GM10266 (cell line): ENCODE measurements around the gene CDC37L1.

Experiments
- DNase-seq: peaks from one replicate; pipeline ENCODE4 v3.0.0; 2012; ENCODE audit errors: extremely low spot score
- TF ChIP-seq, protein P1 (sequence below): IDR thresholded peaks from 2 replicates; pipeline ENCODE4 v1.5.1; 2012; ENCODE audit warnings: mild to moderate bottlenecking, low read depth; ENCODE audit not compliant: control insufficient read depth, insufficient read depth; ENCODE audit errors: missing control alignments

Gene CDC37L1

DNA sequence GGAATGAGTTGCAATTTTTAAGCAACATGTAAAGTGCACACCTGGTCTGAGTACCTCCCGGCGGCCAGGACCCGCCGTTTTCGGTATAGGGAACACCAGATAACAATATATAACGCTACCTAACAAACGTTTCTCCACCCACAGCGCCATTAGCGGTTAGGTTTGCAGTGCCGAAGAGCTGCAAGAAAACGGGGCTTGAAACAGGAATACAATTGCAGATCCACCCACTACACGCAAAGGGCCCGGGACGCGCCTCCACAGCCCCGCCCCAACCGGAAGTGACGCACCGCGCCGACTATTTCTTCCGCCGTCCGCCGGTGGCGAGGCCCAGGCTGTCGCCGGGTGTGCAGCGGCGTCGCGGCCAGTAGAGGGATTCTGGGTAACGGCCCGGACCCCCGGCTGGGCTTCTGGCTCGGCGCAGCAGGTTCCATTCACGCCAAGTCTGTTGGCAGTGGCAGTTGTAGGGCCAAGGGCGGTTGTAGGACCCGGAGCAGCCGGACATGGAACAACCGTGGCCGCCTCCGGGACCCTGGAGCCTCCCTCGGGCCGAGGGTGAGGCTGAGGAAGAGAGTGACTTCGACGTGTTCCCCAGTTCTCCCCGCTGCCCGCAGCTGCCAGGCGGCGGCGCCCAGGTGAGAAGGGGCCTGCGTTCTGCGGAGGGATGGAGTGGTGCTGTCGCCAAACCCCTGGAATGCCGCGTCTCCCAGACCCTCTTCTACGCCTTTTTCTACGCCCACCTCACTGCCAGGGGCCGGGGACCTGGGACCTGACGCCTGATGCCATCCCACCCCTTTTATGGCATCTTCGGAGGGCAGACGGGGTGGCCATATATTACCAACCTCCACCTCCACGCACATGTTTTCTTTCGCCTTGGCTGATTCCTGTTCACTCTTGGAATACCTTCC is at the start of gene CDC37L1:
TSS of gene CDC37L1 (plus strand) at position 302 of the 905 bp plus-strand sequence. CDS start at position 501, 199 bp downstream.
- DNase-seq = peak; percentile 90
- TF ChIP-seq, protein P1, sequence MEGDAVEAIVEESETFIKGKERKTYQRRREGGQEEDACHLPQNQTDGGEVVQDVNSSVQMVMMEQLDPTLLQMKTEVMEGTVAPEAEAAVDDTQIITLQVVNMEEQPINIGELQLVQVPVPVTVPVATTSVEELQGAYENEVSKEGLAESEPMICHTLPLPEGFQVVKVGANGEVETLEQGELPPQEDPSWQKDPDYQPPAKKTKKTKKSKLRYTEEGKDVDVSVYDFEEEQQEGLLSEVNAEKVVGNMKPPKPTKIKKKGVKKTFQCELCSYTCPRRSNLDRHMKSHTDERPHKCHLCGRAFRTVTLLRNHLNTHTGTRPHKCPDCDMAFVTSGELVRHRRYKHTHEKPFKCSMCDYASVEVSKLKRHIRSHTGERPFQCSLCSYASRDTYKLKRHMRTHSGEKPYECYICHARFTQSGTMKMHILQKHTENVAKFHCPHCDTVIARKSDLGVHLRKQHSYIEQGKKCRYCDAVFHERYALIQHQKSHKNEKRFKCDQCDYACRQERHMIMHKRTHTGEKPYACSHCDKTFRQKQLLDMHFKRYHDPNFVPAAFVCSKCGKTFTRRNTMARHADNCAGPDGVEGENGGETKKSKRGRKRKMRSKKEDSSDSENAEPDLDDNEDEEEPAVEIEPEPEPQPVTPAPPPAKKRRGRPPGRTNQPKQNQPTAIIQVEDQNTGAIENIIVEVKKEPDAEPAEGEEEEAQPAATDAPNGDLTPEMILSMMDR = peak; percentile 40

DNA sequence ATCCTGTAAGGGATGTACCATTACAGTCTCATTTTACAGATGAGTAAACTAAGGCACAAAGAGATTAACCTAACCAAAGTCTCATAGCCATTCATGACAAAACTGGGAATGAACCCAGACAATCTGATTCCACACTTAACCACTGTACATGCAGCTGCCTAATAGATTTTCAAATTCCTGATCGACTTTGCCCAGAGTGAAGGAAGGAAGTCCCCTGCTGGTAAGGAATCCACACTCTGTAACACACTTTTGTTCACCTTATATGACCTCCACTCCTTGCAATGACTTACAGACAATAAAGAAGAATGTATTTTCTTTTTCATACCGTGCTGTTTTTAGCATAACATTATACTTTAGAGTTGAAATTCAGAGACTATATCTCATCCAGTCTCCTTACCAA is 48.5 kb upstream of the CDC37L1 start:
- TF ChIP-seq, protein P1 = no peak
- no peak for DNase-seq

DNA sequence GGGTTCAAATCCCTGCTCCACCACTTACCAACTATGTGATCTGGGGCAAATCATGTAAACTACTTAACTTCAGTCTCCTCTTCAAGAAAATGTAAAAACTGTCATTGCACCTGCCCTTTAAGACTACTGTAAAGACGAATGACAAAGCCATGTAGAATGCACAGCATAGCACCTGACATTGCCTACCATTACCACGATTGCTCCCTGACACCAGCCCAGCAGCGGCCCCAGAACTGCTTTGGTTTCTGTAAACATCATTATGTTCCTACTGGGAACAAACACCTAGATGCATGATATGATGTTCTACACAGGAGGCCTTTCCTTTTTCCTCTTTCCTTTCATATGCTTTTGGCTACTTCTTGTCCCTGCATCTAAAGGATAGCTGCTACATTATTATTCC is 40.4 kb upstream of the CDC37L1 start:
- TF ChIP-seq, protein P1 = no peak
- no peak for DNase-seq

DNA sequence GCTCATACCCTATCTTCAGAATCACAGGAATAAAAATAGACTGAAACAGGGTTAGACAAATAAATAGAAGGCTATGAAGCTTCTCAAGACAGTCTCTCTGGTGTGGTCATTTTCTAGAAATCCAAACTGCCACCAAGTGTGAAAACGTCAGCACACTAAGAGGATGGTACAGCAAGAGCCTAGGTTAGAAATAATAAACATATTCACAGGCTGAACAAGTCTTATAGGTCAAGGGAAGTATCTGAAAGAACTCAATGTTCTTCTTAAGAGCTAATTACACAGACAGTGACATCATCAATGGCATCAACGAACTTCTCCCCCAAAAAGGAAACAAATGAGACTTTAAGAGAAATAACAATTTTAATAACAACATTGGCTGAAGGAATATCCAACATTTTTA is 39.9 kb upstream of the CDC37L1 start:
- no peak for DNase-seq
- TF ChIP-seq, protein P1 = no peak

DNA sequence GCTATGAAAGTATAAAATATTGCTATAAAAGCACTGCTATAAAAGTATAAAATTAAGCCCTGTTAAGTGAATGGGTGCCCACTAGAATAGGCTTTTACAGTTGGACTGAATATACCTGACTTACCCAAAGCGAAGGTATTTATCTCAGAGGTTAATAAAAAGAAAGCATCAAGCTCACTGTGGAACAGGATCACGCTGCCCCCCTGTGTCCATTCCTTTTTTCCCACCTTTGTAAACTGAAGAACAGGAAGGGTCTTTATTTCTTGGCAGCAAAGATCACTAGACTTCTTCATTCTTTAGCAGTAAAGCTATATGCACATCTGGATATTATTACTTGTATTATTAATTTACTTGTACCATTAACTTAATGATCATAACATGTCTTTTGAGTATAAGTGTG is 39.3 kb upstream of the CDC37L1 start:
- DNase-seq = peak; percentile 28
- TF ChIP-seq, protein P1 = peak; percentile 55

DNA sequence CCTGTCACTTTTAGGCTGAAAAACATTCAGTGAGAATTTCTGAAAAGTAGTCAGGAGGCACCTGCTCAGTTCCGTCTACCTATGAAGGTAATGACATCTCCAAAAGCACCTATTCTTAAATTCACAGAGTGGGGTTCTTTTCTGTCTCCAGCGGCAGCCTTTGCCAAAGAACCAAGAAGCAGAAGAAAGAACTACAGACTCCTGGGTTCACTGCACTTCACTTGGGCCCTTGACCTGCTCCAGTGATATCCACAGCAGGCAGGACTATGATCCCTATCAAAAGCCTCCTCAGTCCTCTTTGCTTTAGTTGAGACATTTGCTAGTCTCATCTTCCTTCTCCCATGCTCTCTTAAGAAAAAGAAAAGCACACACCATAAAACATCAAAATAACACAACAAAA is 37.0 kb upstream of the CDC37L1 start:
- no peak for DNase-seq
- TF ChIP-seq, protein P1 = no peak

DNA sequence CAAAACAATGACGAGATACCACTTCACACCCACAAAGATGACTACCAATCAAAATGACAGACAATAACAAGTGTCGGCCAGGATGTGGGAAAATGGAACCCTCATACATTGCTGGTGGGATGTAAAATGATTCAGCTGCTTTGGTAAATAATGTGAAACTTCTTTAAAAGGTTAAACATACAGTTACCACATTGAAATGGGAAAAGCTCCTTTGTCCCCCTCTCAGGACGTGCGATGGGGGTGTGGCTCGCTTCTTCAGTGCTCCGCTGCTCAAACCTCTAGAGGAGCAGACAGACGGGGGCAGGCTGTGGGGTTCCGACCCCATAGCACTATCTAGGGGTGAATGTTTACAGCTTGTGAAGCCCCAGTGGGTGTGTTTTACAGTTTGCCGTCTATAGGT is 25.3 kb upstream of the CDC37L1 start:
- TF ChIP-seq, protein P1 = no peak
- DNase-seq = no peak
